Right hindlimb (tissue), 1 donor: Measurements from ENCODE around the gene ASCL5.
"Not testable (repeated sequence)": the region's sequence is repeated elsewhere in the genome, so short reads cannot be mapped to it uniquely, and the experiment has no call there.

ENCODE experiments used
- DNase-seq: peaks from one replicate; pipeline ENCODE4 v3.0.0-alpha.2; 2018

Gene ASCL5, protein sequence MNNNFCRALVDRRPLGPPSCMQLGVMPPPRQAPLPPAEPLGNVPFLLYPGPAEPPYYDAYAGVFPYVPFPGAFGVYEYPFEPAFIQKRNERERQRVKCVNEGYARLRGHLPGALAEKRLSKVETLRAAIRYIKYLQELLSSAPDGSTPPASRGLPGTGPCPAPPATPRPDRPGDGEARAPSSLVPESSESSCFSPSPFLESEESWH

DNA sequence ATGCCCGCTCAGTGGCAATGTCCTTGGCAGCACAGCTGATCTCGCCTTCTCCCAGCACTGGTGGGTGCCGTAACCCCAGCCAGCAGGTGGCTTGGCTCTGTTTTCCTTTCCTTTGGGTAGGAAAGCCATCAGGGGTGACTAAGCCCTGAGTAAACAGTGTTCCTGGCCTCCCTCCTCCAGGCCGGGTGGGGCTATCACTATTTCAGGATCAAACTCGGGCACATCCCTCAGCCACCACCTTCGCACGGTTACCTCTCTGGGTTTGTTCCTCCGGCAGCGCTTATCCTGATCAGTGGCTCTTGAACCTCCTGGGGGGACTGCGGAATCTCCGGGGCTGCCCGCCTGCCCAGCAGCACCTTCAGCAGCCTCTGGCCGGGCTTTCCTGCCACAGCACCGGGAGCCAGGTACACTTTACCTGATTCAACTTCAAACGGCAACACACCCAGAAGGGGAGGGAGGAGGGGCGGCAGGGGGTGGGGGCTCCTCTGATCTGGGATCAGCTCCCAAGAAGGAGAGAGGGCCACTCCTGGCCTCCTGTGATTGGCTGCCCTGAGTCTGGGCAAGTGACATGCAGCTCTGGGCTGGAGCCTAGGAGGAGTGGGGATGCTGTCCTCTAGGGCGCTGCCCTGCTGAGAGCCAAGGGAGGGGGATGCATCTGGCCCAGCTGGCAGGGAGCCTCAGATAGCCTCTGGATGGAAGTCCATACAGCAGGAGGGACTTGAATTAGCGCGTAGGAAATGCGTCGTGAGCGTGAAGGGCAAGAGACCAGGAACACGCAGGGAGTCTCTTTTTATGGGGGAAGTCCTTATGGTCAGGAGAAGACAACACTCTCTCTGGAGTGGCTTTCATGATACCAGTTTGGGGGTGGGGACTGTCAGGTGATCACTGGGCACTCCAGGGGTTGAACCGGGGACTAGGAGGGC lies at the start of gene ASCL5:
Gene ASCL5, minus strand, starts transcription at position 353 of the 923 bp plus-strand sequence. CDS start 11,812 bp downstream, outside the sequence.
- DNase-seq = no peak

DNA sequence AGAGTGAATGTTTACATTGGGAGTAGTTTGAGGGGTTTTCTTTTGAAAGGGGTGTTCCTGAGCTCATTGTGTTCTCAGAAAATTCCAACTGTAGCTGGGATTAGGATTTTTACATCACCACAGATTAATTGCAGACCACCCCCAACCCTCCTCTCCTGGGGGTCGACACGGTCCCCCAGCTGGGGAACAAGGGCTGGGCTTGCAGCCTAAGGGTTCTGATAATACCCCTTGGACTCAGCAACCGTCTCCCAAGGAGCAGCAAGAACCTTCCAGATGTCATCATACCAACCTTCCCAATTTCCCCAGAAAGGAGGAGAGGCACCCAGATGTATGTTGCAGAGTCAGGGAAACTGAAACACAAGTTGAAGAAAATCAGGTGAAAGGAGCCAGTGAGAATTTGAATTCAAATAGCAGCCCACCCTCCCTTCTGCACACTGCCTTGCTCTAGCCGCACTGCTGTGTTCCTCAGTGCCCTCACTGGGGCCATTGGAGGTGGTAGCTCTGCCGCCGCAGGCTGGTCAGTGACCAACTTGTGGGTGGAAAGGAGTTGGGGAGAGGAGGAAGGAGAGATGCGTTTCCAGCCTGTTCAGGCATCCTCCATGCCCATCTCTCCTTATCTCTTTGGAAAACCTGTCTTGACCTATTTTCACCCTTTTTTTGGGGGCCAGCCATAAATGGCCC lies 49.0 kb upstream of the ASCL5 start:
- no peak for DNase-seq

DNA sequence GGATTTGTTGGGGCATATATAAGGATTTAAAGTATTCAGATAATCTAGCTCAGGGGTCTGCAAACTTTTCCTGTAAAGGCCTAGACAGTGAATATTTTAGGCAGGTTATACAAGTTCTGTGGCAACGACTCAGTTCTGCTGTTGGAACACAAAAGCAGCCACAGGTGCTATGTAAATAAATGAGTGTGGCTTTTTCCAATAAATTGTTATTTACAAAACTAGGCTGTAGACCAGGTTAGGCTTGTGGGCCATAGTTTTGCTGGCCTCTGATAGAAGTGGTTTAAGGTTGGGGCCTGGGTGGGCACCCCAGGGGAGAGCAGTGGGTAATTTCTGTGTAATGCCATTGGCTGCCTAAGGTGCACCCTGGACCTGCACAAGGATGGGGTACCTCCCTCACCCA lies 46.8 kb upstream of the ASCL5 start:
- no peak for DNase-seq

- DNase-seq = no peak
These were observed 46.1 kb upstream of the ASCL5 start for GRCh38 chr1:201172999-201173610.

DNA sequence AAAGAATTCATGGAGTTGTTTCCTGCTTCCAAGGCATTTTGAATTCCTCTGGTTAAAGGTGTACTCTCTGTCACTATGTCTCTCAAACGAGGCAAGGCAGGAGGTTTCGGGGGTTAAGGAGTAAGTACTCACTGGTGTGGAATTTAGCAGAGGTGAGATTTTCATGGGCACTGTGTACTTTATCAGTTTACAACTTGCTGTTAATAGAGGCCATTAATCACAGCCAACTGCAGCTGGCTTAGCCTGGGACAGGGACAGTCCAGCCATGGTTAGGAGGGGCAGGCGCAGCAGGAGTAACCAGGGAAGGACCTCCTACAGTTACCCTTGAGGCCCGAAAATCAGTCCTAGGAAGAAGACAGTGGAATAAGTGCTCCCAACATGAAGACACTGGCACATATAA lies 45.3 kb upstream of the ASCL5 start:
- no peak for DNase-seq

- DNase-seq = peak; percentile 37
These were observed 44.4 kb upstream of the ASCL5 start for GRCh38 chr1:201171063-201172036.

GRCh38 chr1:201170533-201171062 lies 43.6 kb upstream of the ASCL5 start:
- peak; percentile 95 for DNase-seq

- DNase-seq = no peak
These were observed 43.1 kb upstream of the ASCL5 start for GRCh38 chr1:201169971-201170532.

- DNase-seq = no peak
These were observed 42.2 kb upstream of the ASCL5 start for GRCh38 chr1:201169203-201169602.

DNA sequence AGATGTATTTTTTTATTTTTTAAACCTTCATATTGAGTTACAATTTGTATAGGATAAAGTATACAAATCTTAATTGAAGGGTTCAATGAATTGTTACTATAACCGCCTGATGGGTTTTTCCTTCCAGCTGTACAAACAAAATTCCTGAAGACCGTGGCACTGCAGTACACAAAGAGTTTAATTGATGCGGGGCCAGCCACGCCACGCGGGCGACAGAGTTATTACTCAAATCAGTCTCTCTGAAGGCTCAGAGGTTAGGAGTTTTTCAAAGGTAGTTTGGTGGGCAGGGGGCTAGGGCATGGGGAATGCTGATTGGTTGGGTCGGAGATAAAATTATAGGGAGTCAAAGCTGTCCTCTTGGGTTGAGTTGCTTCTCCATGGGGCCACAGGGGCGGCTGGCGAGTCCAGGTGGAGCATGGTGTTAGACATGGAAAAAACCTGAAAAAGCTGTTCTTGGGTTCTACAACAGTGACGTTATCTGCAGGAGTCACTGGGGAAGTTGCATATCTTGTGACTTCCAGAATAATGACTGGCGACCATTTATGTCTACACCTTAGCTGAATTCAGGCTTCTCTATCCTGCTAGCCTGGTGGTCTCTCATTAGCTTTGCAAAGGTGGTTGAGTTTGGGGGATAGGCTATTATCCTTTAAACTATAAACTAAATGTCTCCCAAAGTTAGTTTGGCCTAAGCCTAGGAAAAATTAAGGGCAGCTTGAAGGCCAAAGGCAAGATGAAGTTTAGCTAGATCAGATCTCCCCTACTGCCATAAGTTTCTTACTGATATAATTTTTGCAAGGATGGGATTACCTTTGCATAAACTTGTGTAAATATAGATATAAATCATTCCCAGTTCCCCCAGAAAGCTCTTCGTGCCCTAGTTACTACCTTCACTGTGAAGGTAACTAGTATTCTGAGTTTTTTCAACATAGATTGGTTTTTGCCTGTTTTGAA lies 40.3 kb upstream of the ASCL5 start:
- no peak for DNase-seq

DNA sequence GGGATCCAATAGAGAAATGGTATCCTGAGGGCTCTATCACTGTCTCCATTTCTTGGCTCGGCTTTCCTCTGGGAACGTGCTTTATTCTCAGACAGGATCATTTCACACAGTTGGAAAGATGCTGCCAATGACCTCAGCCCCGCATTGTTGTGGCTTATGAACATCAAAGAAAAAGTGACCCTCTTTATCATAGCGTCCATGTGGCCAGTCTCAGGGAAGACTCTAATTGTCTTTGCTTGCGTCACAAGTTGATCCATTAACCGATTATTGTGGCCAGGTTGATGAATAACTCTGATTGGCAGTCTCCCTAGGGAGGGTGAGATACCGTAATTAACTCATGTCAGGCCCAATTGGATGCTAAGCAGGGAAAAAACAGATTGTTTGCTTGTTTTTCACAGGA lies 37.7 kb upstream of the ASCL5 start:
- no peak for DNase-seq

DNA sequence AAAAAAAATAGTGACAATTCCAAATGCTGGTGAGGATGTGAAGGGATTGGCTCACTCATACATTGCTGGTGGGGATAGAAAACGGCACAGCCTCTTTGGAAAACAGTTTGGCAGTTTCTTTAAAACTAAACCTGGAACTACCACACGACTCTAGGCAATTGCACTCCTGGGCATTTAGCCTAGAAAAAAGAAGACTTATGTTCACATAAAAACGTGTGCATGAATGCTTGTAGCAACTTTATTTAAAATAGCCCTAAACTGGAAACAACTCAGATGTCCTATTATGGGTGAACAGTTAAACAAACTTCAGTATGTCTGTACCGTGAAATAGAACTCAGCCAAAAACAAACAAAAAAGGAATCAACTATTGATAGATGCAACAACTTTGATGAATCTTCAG lies 36.7 kb upstream of the ASCL5 start:
- no peak for DNase-seq

- not testable (repeated sequence) for DNase-seq
These were observed 36.1 kb upstream of the ASCL5 start for GRCh38 chr1:201163036-201163435.

DNA sequence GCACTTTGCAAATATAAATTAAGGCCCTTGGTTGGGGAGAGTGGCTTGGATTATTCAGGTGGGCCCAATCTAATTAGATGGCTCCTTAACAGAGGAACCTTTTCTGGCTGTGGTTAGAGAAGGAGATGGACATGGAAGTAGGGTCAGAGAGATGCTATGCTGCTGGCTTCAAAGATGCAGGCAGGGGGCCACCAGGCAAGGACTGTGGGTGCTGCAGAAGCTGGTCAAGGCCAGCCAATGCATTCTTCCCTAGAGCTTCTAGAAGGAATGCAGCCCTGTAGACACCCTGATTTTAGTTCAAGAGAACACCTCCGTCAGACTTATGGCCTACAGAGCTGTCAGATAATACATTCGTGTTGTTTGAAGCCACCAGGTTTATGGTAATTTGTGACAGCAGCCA lies 31.0 kb upstream of the ASCL5 start:
- no peak for DNase-seq

- DNase-seq = no peak
These were observed 29.8 kb upstream of the ASCL5 start for GRCh38 chr1:201156819-201157218.

DNA sequence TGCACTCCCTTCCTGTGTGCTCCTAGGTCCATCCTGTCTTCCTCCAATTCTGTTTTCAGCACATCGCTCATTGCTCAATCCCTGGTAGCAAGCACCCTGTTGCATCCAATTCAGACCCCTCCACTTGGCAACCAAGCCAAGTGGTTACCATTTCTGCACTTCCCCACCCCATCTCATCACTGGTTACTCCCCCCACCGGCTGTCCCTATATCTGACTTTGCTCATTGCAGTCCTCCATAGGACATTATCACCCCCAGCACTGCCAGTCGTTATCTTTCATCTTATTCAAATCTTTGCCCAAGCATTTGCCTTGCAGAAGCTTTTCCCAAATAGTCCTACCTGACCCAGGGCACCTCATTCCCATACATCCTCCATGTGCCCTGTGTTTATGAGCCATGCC lies 29.4 kb upstream of the ASCL5 start:
- no peak for DNase-seq

- DNase-seq = no peak
These were observed 28.4 kb upstream of the ASCL5 start for GRCh38 chr1:201155354-201155753.

DNA sequence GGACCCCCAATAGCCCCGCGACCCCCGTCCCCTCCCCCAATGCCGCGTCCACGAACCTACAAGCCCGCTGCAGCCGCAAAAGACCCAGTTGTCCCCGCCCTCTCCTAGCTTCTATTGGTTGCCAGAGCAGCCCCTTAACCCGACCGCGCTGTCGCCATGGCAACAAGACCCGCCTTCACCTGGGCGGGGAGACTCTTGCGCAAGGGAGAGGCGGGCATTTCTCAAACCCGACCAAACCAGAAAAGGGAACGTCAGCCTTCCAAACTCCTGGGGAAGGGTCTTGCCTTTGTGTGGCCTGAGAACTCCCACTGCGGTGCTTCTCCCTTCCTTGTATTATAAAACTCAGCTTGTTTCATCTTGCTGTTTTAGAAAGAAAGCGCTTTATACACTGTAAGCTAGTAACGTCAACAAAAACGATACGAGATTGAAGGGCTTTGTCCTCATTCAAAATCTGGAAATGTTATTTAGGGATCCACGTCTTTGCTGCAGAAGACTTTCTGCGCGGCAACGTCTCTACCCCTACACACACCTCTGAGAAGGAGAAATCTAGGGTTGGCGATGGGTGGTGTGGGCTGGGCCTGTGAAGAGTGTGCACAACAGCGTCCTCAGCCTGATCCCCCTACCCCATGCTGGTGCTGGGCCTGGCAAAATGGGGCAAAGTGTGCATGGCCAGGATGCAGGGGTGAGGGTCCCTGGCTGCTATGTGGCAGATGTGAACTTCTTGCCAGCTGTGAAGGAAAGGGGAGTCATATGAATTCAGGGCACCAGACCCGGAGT lies 27.6 kb upstream of the ASCL5 start, which contains the start of gene TMEM9:
Gene TMEM9, minus strand, starts transcription at position 86 of the 777 bp plus-strand sequence. CDS start 551 bp downstream, outside the sequence.
- peak; percentile 99 for DNase-seq
